ENCODE measurements around the gene CLPX. TPM values are rescaled to one million over a fixed set of nuclear protein-coding genes. Genes with fewer than 3 reads are reported as not detected.

The CLPX gene
- total and polyA plus RNA-seq, 7 donors: 24.4 to 87.2 (median 53.7) TPM

- intact Hi-C loops (cut with DNase I): no loop called here
- Histone ChIP-seq H3K4me1 (peaks cover 8% of the 10 kb centered on the region), H3K36me3 (ENCODE audit: insufficient read depth in 1 of 2, low read depth in 1 of 2) (peaks cover 13 to 90% of the 10 kb centered on the region in 2 donors), H3K27ac (no peak overlapping the region), H3K27me3 (ENCODE audit: insufficient read depth in 3 of 3, low read length in 2 of 3) (no peaks in the 10 kb centered on the region), H3K9me3 (no peaks in the 10 kb centered on the region), H3K4me3 (no peak overlapping the region)
- TF ChIP-seq CTCF (IDR thresholded peaks at IDR 0.05): no peak
- WGBS, 3 donors: 59 to 72% (median 59%) methylated on average over 5 of the region's 5 CpGs
- DNase-seq (no peak), ATAC-seq (peak in 2 of 4 donors; percentile 53 to 55)
Observed at GRCh38 chr15:65115542-65115941, 69.6 kb downstream of the CLPX start.

- H3K27ac ChIP-seq: no peak within 1 kb of the TSS
- 64 to 79% (median 67%) methylated on average over 2 of the region's 2 CpGs for WGBS, 3 donors
- peak in 3 of 4 donors; percentile 53 to 77 (median 68) for ATAC-seq
Observed at GRCh38 chr15:65115086-65115485, 70.1 kb downstream of the CLPX start, which contains the start of gene UBAP1L. UBAP1L (minus strand) TSS chr15:65115200; CDS start chr15:65106215, 8,985 bp downstream.

GRCh38 chr15:65110676-65111292, 74.4 kb downstream of the CLPX start:
- H3K27me3 ChIP-seq (ENCODE audit: insufficient read depth in 3 of 3, low read length in 2 of 3): no peaks in the 10 kb centered on the region
- H3K27ac ChIP-seq: no peak overlapping the region
- no peaks in the 10 kb centered on the region for H3K9me3 ChIP-seq
- peaks cover 3 to 67% of the 10 kb centered on the region in 2 donors for H3K36me3 ChIP-seq (ENCODE audit: insufficient read depth in 1 of 2, low read depth in 1 of 2)
- intact Hi-C loops (cut with DNase I): no loop called here
- 64 to 68% (median 68%) methylated on average over 3 of the region's 3 CpGs for WGBS, 3 donors
- H3K4me1 ChIP-seq: peaks cover 5% of the 10 kb centered on the region
- DNase-seq (no peak), ATAC-seq (no peak)
- H3K4me3 ChIP-seq: no peak overlapping the region
- TF ChIP-seq CTCF (IDR thresholded peaks at IDR 0.05): no peak

More at GRCh38 chr15:65115086-65115485, 70.1 kb downstream of the CLPX start, which contains the start of gene UBAP1L:
- H3K27me3 ChIP-seq (ENCODE audit: insufficient read depth in 3 of 3, low read length in 2 of 3): no peaks in the 10 kb centered on the region
- peaks cover 13 to 90% of the 10 kb centered on the region in 2 donors for H3K36me3 ChIP-seq (ENCODE audit: insufficient read depth in 1 of 2, low read depth in 1 of 2)
- no peaks in the 10 kb centered on the region for H3K9me3 ChIP-seq
- no peak for TF ChIP-seq CTCF (IDR thresholded peaks at IDR 0.05)
- H3K4me3 ChIP-seq: no peak within 1 kb of the TSS
- no peak for DNase-seq
- H3K4me1 ChIP-seq: peaks cover 8% of the 10 kb centered on the region
- intact Hi-C loops (cut with DNase I): no loop called here

- Histone ChIP-seq H3K36me3 (ENCODE audit: insufficient read depth in 1 of 2, low read depth in 1 of 2) (peaks cover 0 to 63% of the 10 kb centered on the region in 2 donors), H3K27ac (no peak overlapping the region), H3K4me1 (no peaks in the 10 kb centered on the region), H3K4me3 (no peak overlapping the region), H3K9me3 (no peaks in the 10 kb centered on the region), H3K27me3 (ENCODE audit: insufficient read depth in 3 of 3, low read length in 2 of 3) (no peaks in the 10 kb centered on the region)
- 79 to 84% (median 81%) methylated on average over 6 of the region's 6 CpGs for WGBS, 3 donors
- ATAC-seq (no peak), DNase-seq (no peak)
- intact Hi-C loops (cut with DNase I): no loop called here
- no peak for TF ChIP-seq CTCF (IDR thresholded peaks at IDR 0.05)
Observed at GRCh38 chr15:65106011-65106590, 79.0 kb downstream of the CLPX start.
